Measurements from ENCODE around the gene NOX3. TPM values are rescaled to one million over a fixed set of nuclear protein-coding genes. Genes with fewer than 3 reads are reported as not detected.

NOX3 gene
- total and polyA plus RNA-seq, 4 donors: not detected

GRCh38 chr6:155398221-155398620, 57.4 kb downstream of the NOX3 start:
- Histone ChIP-seq H3K9me3 (ENCODE audit: control insufficient read depth in 4 of 4, insufficient read depth in 3 of 4, low read length in 3 of 4) (no peaks in the 10 kb centered on the region), H3K4me3 (no peak overlapping the region), H3K27me3 (ENCODE audit: control insufficient read depth in 3 of 3, insufficient read depth in 3 of 3, low read length in 2 of 3) (no peaks in the 10 kb centered on the region), H3K36me3 (ENCODE audit: control insufficient read depth in 4 of 4, insufficient read depth in 4 of 4, low read length in 4 of 4) (no peaks in the 10 kb centered on the region), H3K4me1 (ENCODE audit: control insufficient read depth in 5 of 5, insufficient read depth in 5 of 5, low read length in 5 of 5) (peaks cover 0 to 8% (median 0%) of the 10 kb centered on the region in 5 donors), H3K9ac (ENCODE audit: insufficient read depth in 1 of 2, low read length in 2 of 2) (no peak overlapping the region), H3K27ac (ENCODE audit: low read depth in 1 of 2, low read length in 1 of 2) (no peak overlapping the region)
- ATAC-seq (ENCODE audit: insufficient read depth, low FRiP score): no peak
- no peak for TF ChIP-seq CTCF (IDR thresholded peaks at IDR 0.05; ENCODE audit: control extremely low read depth, extremely low read depth)
- DNase-seq: peak in 1 of 3 donors; percentile 4
- WGBS, 2 donors: 78 to 90% methylated on average over 3 of the region's 3 CpGs

- H3K36me3 ChIP-seq (ENCODE audit: control insufficient read depth in 4 of 4, insufficient read depth in 4 of 4, low read length in 4 of 4): no peaks in the 10 kb centered on the region
- peaks cover 0 to 8% (median 0%) of the 10 kb centered on the region in 5 donors for H3K4me1 ChIP-seq (ENCODE audit: control insufficient read depth in 5 of 5, insufficient read depth in 5 of 5, low read length in 5 of 5)
- H3K27ac ChIP-seq (ENCODE audit: low read depth in 1 of 2, low read length in 1 of 2): no peak overlapping the region
- ATAC-seq (ENCODE audit: insufficient read depth, low FRiP score): no peak
- H3K9me3 ChIP-seq (ENCODE audit: control insufficient read depth in 4 of 4, insufficient read depth in 3 of 4, low read length in 3 of 4): no peaks in the 10 kb centered on the region
- H3K9ac ChIP-seq (ENCODE audit: insufficient read depth in 1 of 2, low read length in 2 of 2): no peak overlapping the region
- no peak for TF ChIP-seq CTCF (IDR thresholded peaks at IDR 0.05; ENCODE audit: control extremely low read depth, extremely low read depth)
- no peak for DNase-seq
- 66 to 89% methylated on average over 3 of the region's 3 CpGs for WGBS, 2 donors
- no peak overlapping the region for H3K4me3 ChIP-seq
- H3K27me3 ChIP-seq (ENCODE audit: control insufficient read depth in 3 of 3, insufficient read depth in 3 of 3, low read length in 2 of 3): no peaks in the 10 kb centered on the region
Observed at GRCh38 chr6:155397172-155397705, 58.4 kb downstream of the NOX3 start.

GRCh38 chr6:155396605-155397004, 59.0 kb downstream of the NOX3 start:
- no peak overlapping the region for H3K4me3 ChIP-seq
- WGBS, 2 donors: 80 to 89% methylated on average over 5 of the region's 5 CpGs
- ATAC-seq (ENCODE audit: insufficient read depth, low FRiP score): no peak
- no peaks in the 10 kb centered on the region for H3K27me3 ChIP-seq (ENCODE audit: control insufficient read depth in 3 of 3, insufficient read depth in 3 of 3, low read length in 2 of 3)
- H3K27ac ChIP-seq (ENCODE audit: low read depth in 1 of 2, low read length in 1 of 2): no peak overlapping the region
- H3K9ac ChIP-seq (ENCODE audit: insufficient read depth in 1 of 2, low read length in 2 of 2): no peak overlapping the region
- no peaks in the 10 kb centered on the region for H3K9me3 ChIP-seq (ENCODE audit: control insufficient read depth in 4 of 4, insufficient read depth in 3 of 4, low read length in 3 of 4)
- no peaks in the 10 kb centered on the region for H3K36me3 ChIP-seq (ENCODE audit: control insufficient read depth in 4 of 4, insufficient read depth in 4 of 4, low read length in 4 of 4)
- no peak for TF ChIP-seq CTCF (IDR thresholded peaks at IDR 0.05; ENCODE audit: control extremely low read depth, extremely low read depth)
- H3K4me1 ChIP-seq (ENCODE audit: control insufficient read depth in 5 of 5, insufficient read depth in 5 of 5, low read length in 5 of 5): peaks cover 0 to 8% (median 0%) of the 10 kb centered on the region in 5 donors
- DNase-seq: no peak

GRCh38 chr6:155395339-155395738, 60.3 kb downstream of the NOX3 start:
- ATAC-seq (ENCODE audit: insufficient read depth, low FRiP score) (no peak), DNase-seq (no peak)
- Histone ChIP-seq H3K4me1 (ENCODE audit: control insufficient read depth in 5 of 5, insufficient read depth in 5 of 5, low read length in 5 of 5) (peaks cover 0 to 8% (median 0%) of the 10 kb centered on the region in 5 donors), H3K27ac (ENCODE audit: low read depth in 1 of 2, low read length in 1 of 2) (no peak overlapping the region), H3K4me3 (no peak overlapping the region), H3K9me3 (ENCODE audit: control insufficient read depth in 4 of 4, insufficient read depth in 3 of 4, low read length in 3 of 4) (no peaks in the 10 kb centered on the region), H3K36me3 (ENCODE audit: control insufficient read depth in 4 of 4, insufficient read depth in 4 of 4, low read length in 4 of 4) (no peaks in the 10 kb centered on the region), H3K9ac (ENCODE audit: insufficient read depth in 1 of 2, low read length in 2 of 2) (no peak overlapping the region), H3K27me3 (ENCODE audit: control insufficient read depth in 3 of 3, insufficient read depth in 3 of 3, low read length in 2 of 3) (no peaks in the 10 kb centered on the region)
- TF ChIP-seq CTCF (IDR thresholded peaks at IDR 0.05; ENCODE audit: control extremely low read depth, extremely low read depth): no peak
- WGBS, 2 donors: 84 to 89% methylated on average over 1 of the region's 1 CpG

Measured in lung (tissue), 12 donors.